MCF 10A (cell line): ENCODE data around the gene SLC34A1. TPM values are rescaled to one million over a fixed set of nuclear protein-coding genes. Genes with fewer than 3 reads are reported as not detected.

Source experiments
- BruUV-seq: library from RNA; stranded (reverse); fragments of 400-500 nt; replicated peaks from 2 replicates; lab custom pipeline; 2021; lab: Mats Ljungman, UMichigan
- CTCF ChIA-PET: fragments of 300-600 bp; sonication (Branson Sonifier 250); formaldehyde crosslinking; extraction: SDS; loops from one replicate; lab custom pipeline; 2021; ENCODE audit warnings: antibody characterized with exemption, inconsistent platforms; lab: Yijun Ruan, JAX
- POLR2A ChIA-PET: fragments of 300-600, 350-650 bp; sonication (Branson Sonifier 250); formaldehyde crosslinking; extraction: SDS; loops from one replicate; lab custom pipeline; 2020; ENCODE audit warnings: antibody characterized with exemption, inconsistent platforms; lab: Yijun Ruan, JAX
- DNase-seq: peaks from one replicate; pipeline ENCODE4 v3.0.0-alpha.2; 2018; ENCODE audit not compliant: unreplicated experiment
- H3K27ac Mint-ChIP-seq: one replicate; pipeline ENCODE4 v1.8.0; 2022; ENCODE audit warnings: mild to moderate bottlenecking, low read depth, mixed read lengths; ENCODE audit not compliant: unreplicated experiment
- H3K27me3 Mint-ChIP-seq: one replicate; pipeline ENCODE4 v1.8.0; 2022; ENCODE audit warnings: mixed read lengths; ENCODE audit not compliant: insufficient read depth, unreplicated experiment
- H3K36me3 Mint-ChIP-seq: one replicate; pipeline ENCODE4 v1.8.0; 2022; ENCODE audit warnings: mild to moderate bottlenecking, moderate library complexity, mixed read lengths; ENCODE audit not compliant: insufficient read depth, unreplicated experiment
- H3K4me1 Mint-ChIP-seq: one replicate; pipeline ENCODE4 v1.8.0; 2022; ENCODE audit warnings: mixed read lengths; ENCODE audit not compliant: insufficient read depth, unreplicated experiment
- H3K4me3 Mint-ChIP-seq: one replicate; pipeline ENCODE4 v1.8.0; 2022; ENCODE audit warnings: mild to moderate bottlenecking, moderate library complexity, mixed read lengths; ENCODE audit not compliant: unreplicated experiment
- H3K9me3 Mint-ChIP-seq: one replicate; pipeline ENCODE4 v1.8.0; 2022; ENCODE audit warnings: mixed read lengths; ENCODE audit not compliant: unreplicated experiment
- intact Hi-C: fragments of 100-400 bp; cut with micrococcal nuclease; formaldehyde crosslinking; loops from 2 replicates; pipeline ENCODE4 v1.14.1; 2022
- total RNA-seq: library from RNA; stranded (reverse); gene quantifications from 2 replicates; pipeline ENCODE4 v1.2.3, GENCODE V29; 2022
- TF ChIP-seq, protein P1 (sequence below): fragments of 200-600 bp; IDR thresholded peaks from one replicate; pipeline ENCODE4 v1.8.0; 2022; ENCODE audit warnings: antibody characterized with exemption, mild to moderate bottlenecking; ENCODE audit not compliant: unreplicated experiment

SLC34A1 gene
- total RNA-seq, 1 experiment from 2014 or later, result not detected

DNA sequence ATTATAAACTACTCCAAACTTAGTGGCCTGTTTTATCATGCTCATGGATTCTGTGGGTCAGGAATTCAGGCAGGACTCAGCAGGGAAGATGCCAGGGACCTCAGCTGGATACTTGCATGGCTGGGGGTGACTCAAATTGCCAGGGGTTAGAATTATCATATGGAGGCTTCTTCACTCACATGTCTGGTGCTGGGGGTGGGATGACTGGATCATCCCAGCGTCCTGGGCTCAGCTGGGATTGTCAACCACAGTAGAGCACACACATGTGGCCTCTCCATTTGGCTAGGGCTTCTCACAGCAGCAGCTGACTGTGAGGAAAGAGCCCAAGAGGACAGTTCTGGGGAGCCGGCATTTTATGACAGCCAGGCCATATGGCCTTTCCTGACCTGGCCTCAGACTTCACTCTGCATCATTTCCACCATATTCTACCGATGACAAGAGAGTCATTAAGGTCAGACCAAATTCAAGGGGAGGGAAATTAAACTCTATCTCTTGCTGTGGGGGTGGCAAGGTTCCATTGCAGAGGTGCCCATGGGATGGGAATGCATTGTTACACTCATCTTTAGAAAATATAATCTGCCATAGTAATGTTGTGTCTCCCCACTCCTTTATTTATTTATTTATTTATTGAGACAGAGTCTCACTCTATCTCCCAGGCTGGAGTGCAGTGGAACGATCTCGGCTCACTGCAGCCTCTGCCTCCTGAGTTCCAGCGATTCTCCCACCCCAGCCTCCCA is 37.0 kb downstream of the SLC34A1 start:
- H3K4me1 Mint-ChIP-seq, result peaks cover 8% of the 10 kb centered on the region
- no peaks in the 10 kb centered on the region for H3K9me3 Mint-ChIP-seq
- ChIA-PET CTCF (interaction anchor here (0.6 to 14.3 kb wide), 5 partner anchors 16 to 761 kb away, joined by 3 to 134 read pairs (median 3); partner anchors contain the start of gene F12), POLR2A (interaction anchor here (0.6 to 1.2 kb wide), 2 partner anchors 18 to 71 kb away, joined by 3 read pairs; no protein-coding TSS in a partner anchor)
- H3K27me3 Mint-ChIP-seq, result no peaks in the 10 kb centered on the region
- no peak overlapping the region for H3K27ac Mint-ChIP-seq
- TF ChIP-seq, protein P1, sequence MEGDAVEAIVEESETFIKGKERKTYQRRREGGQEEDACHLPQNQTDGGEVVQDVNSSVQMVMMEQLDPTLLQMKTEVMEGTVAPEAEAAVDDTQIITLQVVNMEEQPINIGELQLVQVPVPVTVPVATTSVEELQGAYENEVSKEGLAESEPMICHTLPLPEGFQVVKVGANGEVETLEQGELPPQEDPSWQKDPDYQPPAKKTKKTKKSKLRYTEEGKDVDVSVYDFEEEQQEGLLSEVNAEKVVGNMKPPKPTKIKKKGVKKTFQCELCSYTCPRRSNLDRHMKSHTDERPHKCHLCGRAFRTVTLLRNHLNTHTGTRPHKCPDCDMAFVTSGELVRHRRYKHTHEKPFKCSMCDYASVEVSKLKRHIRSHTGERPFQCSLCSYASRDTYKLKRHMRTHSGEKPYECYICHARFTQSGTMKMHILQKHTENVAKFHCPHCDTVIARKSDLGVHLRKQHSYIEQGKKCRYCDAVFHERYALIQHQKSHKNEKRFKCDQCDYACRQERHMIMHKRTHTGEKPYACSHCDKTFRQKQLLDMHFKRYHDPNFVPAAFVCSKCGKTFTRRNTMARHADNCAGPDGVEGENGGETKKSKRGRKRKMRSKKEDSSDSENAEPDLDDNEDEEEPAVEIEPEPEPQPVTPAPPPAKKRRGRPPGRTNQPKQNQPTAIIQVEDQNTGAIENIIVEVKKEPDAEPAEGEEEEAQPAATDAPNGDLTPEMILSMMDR, result no peak
- no TSS peak for BruUV-seq
- H3K4me3 Mint-ChIP-seq, result no peak overlapping the region
- no peak for DNase-seq
- peaks cover 6% of the 10 kb centered on the region for H3K36me3 Mint-ChIP-seq
- intact Hi-C loops, result no loop called here

DNA sequence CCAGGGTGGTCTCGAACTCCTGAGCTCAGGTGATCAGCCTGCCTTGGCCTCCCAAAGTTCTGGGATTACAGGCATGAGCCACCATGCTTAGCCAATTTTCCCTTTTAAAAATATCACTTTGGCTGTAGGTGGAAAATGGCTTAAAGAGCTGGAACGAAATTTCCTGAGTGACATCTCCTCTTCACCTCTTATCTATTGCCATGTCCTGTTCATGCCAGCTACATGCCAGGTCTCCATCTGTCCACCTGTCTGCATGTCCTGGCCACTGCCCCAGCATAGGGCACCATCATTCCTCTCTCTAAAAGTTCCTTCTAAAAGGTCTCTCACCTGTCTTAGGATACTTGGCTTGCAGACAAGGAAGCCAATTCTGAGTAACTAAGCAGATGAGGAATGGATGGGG is 39.4 kb downstream of the SLC34A1 start:
- Mint-ChIP-seq H3K36me3 (peaks cover 25% of the 10 kb centered on the region), H3K4me1 (peaks cover 13% of the 10 kb centered on the region), H3K27me3 (no peaks in the 10 kb centered on the region), H3K27ac (no peak overlapping the region), H3K4me3 (no peak overlapping the region), H3K9me3 (no peaks in the 10 kb centered on the region)
- DNase-seq, result no peak
- no TSS peak for BruUV-seq
- POLR2A ChIA-PET, result interaction anchor here (1.0 to 12.5 kb wide), 3 partner anchors 20 to 93 kb away, joined by 6 to 217 read pairs (median 92); partner anchors contain the start of genes DDX41 and PRR7
- TF ChIP-seq, protein P1, result no peak
- CTCF ChIA-PET, result interaction anchor here (0.6 to 14.3 kb wide), 11 partner anchors 9 to 310 kb away, joined by 3 to 134 read pairs (median 3); partner anchors contain the start of gene F12
- intact Hi-C loops, result no loop called here

DNA sequence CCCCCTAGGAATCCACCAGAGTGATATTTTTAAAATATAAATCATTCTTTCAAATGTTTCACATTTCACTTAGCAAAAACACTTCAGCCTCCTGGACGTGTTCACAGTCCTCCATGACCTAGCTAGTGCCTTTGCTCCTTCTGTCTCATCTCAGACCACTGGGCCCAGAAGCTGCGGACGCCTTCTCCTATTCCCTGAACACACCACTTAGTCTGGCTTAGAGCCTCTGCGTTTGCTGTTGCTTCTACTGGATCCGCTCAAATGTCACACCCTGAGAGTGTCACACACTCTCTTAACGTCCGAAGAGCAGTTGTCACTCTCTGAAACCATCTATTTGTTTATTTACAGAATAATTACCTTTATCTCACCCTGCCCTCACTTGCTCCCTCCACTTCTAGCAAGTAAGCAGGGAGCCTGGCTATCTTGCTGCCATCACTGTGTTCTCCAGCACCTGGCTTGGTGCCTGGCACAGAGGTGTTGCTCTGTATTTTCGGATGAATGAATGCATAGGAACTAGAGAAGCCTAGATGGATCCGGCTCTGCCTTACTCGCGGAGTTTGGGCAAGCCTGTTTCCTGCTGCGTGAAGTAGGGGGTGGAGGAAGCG is 41.1 kb downstream of the SLC34A1 start:
- peak overlapping the region; percentile 89 for H3K4me3 Mint-ChIP-seq
- intact Hi-C loops, result no loop called here
- no peaks in the 10 kb centered on the region for H3K9me3 Mint-ChIP-seq
- ChIA-PET POLR2A (interaction anchor here (0.6 to 12.5 kb wide), 16 partner anchors 8 to 157 kb away, joined by 3 to 217 read pairs (median 10); partner anchors contain the start of genes LMAN2, PDLIM7 and PRR7), CTCF (interaction anchor here (0.6 to 14.3 kb wide), 8 partner anchors 9 to 600 kb away, joined by 3 to 134 read pairs (median 6); partner anchors contain the start of gene F12)
- H3K4me1 Mint-ChIP-seq, result peaks cover 16% of the 10 kb centered on the region
- no peak for DNase-seq
- TSS peak; percentile 56 for BruUV-seq
- no peaks in the 10 kb centered on the region for H3K27me3 Mint-ChIP-seq
- H3K27ac Mint-ChIP-seq, result peak overlapping the region; percentile 99
- peaks cover 37% of the 10 kb centered on the region for H3K36me3 Mint-ChIP-seq
- TF ChIP-seq, protein P1, result no peak
